CD4-positive, alpha-beta T cell treated with Interleukin-12 subunit alpha and Interleukin-12 subunit beta, for 1 hour (primary cell): ENCODE data around the gene USB1.
A peak's percentile ranks its signal among the peaks of the same experiment; 100 is the strongest.
"Not testable (repeated sequence)": the region's sequence is repeated elsewhere in the genome, so short reads cannot be mapped to it uniquely, and the experiment has no call there.

ENCODE experiments used
- DNase-seq: peaks from one replicate; pipeline ENCODE4 v3.0.0-alpha.2; 2020

The USB1 gene

GRCh38 chr16:57970970-57971369 is 30.2 kb upstream of the USB1 start, which contains the start of gene CNGB1:
Gene CNGB1, minus strand, starts transcription at chr16:57971128. Its CDS starts 3,842 bp downstream, at chr16:57967286.
- DNase-seq: no peak

GRCh38 chr16:57971848-57972247 is 29.4 kb upstream of the USB1 start:
- no peak for DNase-seq

- DNase-seq: no peak
Observed at GRCh38 chr16:57972306-57972705, 28.9 kb upstream of the USB1 start.

GRCh38 chr16:57976331-57976796 is 24.8 kb upstream of the USB1 start:
- DNase-seq: no peak

GRCh38 chr16:57977418-57978069 is 23.7 kb upstream of the USB1 start:
- DNase-seq: no peak

- not testable (repeated sequence) for DNase-seq
Observed at GRCh38 chr16:57978070-57978465, 23.1 kb upstream of the USB1 start.

- DNase-seq: no peak
Observed at GRCh38 chr16:57979006-57979585, 22.1 kb upstream of the USB1 start.

- no peak for DNase-seq
Observed at GRCh38 chr16:57981636-57982035, 19.6 kb upstream of the USB1 start.

GRCh38 chr16:57982385-57982784 is 18.8 kb upstream of the USB1 start:
- no peak for DNase-seq

- DNase-seq: peak; percentile 95
Observed at GRCh38 chr16:57984443-57985203, 16.6 kb upstream of the USB1 start.

- no peak for DNase-seq
Observed at GRCh38 chr16:57985204-57986181, 15.7 kb upstream of the USB1 start.

- no peak for DNase-seq
Observed at GRCh38 chr16:57986196-57986595, 15.0 kb upstream of the USB1 start.

- no peak for DNase-seq
Observed at GRCh38 chr16:57987441-57988177, 13.6 kb upstream of the USB1 start.

GRCh38 chr16:57988929-57989328 is 12.3 kb upstream of the USB1 start:
- no peak for DNase-seq

GRCh38 chr16:57991551-57992059 is 9.6 kb upstream of the USB1 start:
- no peak for DNase-seq

- no peak for DNase-seq
Observed at GRCh38 chr16:57992084-57992483, 9.1 kb upstream of the USB1 start.

GRCh38 chr16:57993438-57993837 is 7.8 kb upstream of the USB1 start:
- DNase-seq: no peak

GRCh38 chr16:57993897-57994296 is 7.3 kb upstream of the USB1 start:
- no peak for DNase-seq

- no peak for DNase-seq
Observed at GRCh38 chr16:57994361-57994760, 6.8 kb upstream of the USB1 start.

- DNase-seq: peak; percentile 59
Observed at GRCh38 chr16:57994778-57995177, 6.4 kb upstream of the USB1 start.

GRCh38 chr16:57995721-57996405 is 5.3 kb upstream of the USB1 start:
- no peak for DNase-seq
